GM12878 (cell line): ENCODE measurements around the gene SUPT3H. TPM values are rescaled to one million over a fixed set of nuclear protein-coding genes. Genes with fewer than 3 reads are reported as not detected.

Experiments
- ATAC-seq: fragments of 200-7000 bp; cut with Tn5 transposase; 3 replicates; pipeline ENCODE4 v1.9.1; 2020; ENCODE audit warnings: mild to moderate bottlenecking, moderate library complexity
- BruUV-seq: library from RNA; stranded (reverse); fragments of 400-500 nt; replicated peaks from 2 replicates; lab custom pipeline; 2021; lab: Mats Ljungman, UMichigan
- CTCF ChIA-PET: fragments of 300-600 bp; sonication (Branson Sonifier 250); formaldehyde crosslinking; extraction: SDS; loops from one replicate; lab custom pipeline; 2021; ENCODE audit warnings: inconsistent platforms; lab: Yijun Ruan, JAX
- POLR2A ChIA-PET: fragments of 350-600 bp; formaldehyde crosslinking; extraction: SDS; loops from one replicate; lab custom pipeline; 2021; ENCODE audit warnings: inconsistent platforms; lab: Charles Lee
- RAD21 ChIA-PET: fragments of 300-600 bp; sonication (Branson Sonifier 250); formaldehyde crosslinking; loops from one replicate; lab custom pipeline; 2023; ENCODE audit warnings: antibody characterized with exemption; ENCODE audit not compliant: unreplicated experiment; lab: Charles Lee
- SMC1A ChIA-PET: fragments of 300-600 bp; sonication (Branson Sonifier 250); formaldehyde crosslinking; loops from one replicate; lab custom pipeline; 2023; ENCODE audit not compliant: unreplicated experiment, uncharacterized antibody; lab: Charles Lee
- DNase-seq: peaks from one replicate; pipeline ENCODE4 v3.0.0-alpha.2; 2011; ENCODE audit warnings: low read depth, low spot score
- FAIRE-seq: peaks from 3 replicates; lab custom pipeline; 2011; peaks lifted over from hg19 to GRCh38; lab: Jason Lieb, UNC
- H2AFZ ChIP-seq: 2 replicates; pipeline ENCODE4 v1.6.0; 2011; ENCODE audit warnings: low read depth, low read length, control low read depth; ENCODE audit not compliant: control insufficient read depth
- H3K27ac ChIP-seq: 2 replicates; pipeline ENCODE4 v1.5.1; 2011; ENCODE audit warnings: control low read depth; ENCODE audit not compliant: control insufficient read depth, insufficient read depth
- H3K27me3 ChIP-seq, 2 experiments: replicated peaks in 1 of 2; 2 replicates each; pipeline versions ENCODE4 v1.6.0 to v1.6.1; 2011; ENCODE audit warnings: low read length in 1 of 2; ENCODE audit not compliant: control insufficient read depth in 2 of 2, insufficient read depth in 2 of 2
- H3K36me3 ChIP-seq, 2 experiments: 2 replicates each; pipeline ENCODE4 v1.5.1; 2011; ENCODE audit warnings: low read length in 1 of 2; ENCODE audit not compliant: control insufficient read depth in 2 of 2, insufficient read depth in 2 of 2
- H3K4me1 ChIP-seq: 2 replicates; pipeline ENCODE4 v1.6.1; 2011; ENCODE audit warnings: mild to moderate bottlenecking, low read length, moderate library complexity, mixed read lengths; ENCODE audit not compliant: control insufficient read depth, insufficient read depth
- H3K4me2 ChIP-seq: 2 replicates; pipeline ENCODE4 v1.6.0; 2011; ENCODE audit warnings: control low read depth; ENCODE audit not compliant: control insufficient read depth, insufficient read depth
- H3K4me3 ChIP-seq: fragments of 200-600 bp; sonication (generic); 2 replicates; pipeline ENCODE4 v1.5.1; 2016
- H3K79me2 ChIP-seq: 2 replicates; pipeline ENCODE4 v1.6.0; 2011; ENCODE audit warnings: low read length; ENCODE audit not compliant: control insufficient read depth, insufficient read depth
- H3K9ac ChIP-seq: 2 replicates; pipeline ENCODE4 v1.8.0; 2011; ENCODE audit warnings: low read length, control low read depth, mixed read lengths; ENCODE audit not compliant: control insufficient read depth, insufficient read depth
- H3K9me3 ChIP-seq: replicated peaks from 3 replicates; pipeline ENCODE4 v1.5.1; 2011; ENCODE audit warnings: mild to moderate bottlenecking, low read length; ENCODE audit not compliant: control insufficient read depth, insufficient read depth
- H4K20me1 ChIP-seq: 2 replicates; pipeline ENCODE4 v1.6.0; 2011; ENCODE audit not compliant: control insufficient read depth, insufficient read depth
- BMI1 ChIP-seq: fragments of 450-650 bp; IDR thresholded peaks from 2 replicates; pipeline ENCODE4 v1.6.1; 2016; ENCODE audit warnings: mild to moderate bottlenecking, moderate library complexity, borderline replicate concordance
- DPF2 ChIP-seq: fragments of 450-650 bp; IDR thresholded peaks from 2 replicates; pipeline ENCODE4 v1.6.1; 2017; ENCODE audit warnings: mild to moderate bottlenecking
- GABPA ChIP-seq: IDR thresholded peaks from 2 replicates; pipeline ENCODE4 v1.6.1; 2014; ENCODE audit warnings: antibody characterized with exemption, low read depth, mild to moderate bottlenecking, inconsistent platforms
- NBN ChIP-seq: fragments of 450-650 bp; IDR thresholded peaks from 2 replicates; pipeline ENCODE4 v1.6.1; 2016
- POU2F2 ChIP-seq: IDR thresholded peaks from 3 replicates; pipeline ENCODE4 v1.6.1; 2011; ENCODE audit warnings: low read depth, mild to moderate bottlenecking, low read length, borderline replicate concordance
- SREBF1 ChIP-seq: IDR thresholded peaks from 2 replicates; pipeline ENCODE4 v1.6.1; 2012; ENCODE audit warnings: mild to moderate bottlenecking, low read length
- SUPT20H ChIP-seq: IDR thresholded peaks from 2 replicates; pipeline ENCODE4 v1.6.1; 2011; ENCODE audit warnings: low read depth, mild to moderate bottlenecking, low read length, moderate library complexity, borderline replicate concordance; ENCODE audit not compliant: control insufficient read depth
- SUZ12 ChIP-seq: fragments of 200-600 bp; sonication (generic); IDR thresholded peaks from one replicate; pipeline ENCODE4 v1.6.1; 2018; ENCODE audit warnings: antibody characterized with exemption, mild to moderate bottlenecking; ENCODE audit not compliant: unreplicated experiment
- TARDBP ChIP-seq: IDR thresholded peaks from 2 replicates; pipeline ENCODE4 v1.6.1; 2016; ENCODE audit warnings: borderline replicate concordance
- TCF3 ChIP-seq: IDR thresholded peaks from 2 replicates; pipeline ENCODE4 v1.6.1; 2012; ENCODE audit warnings: low read depth, mild to moderate bottlenecking, low read length, borderline replicate concordance; ENCODE audit not compliant: insufficient read depth
- USF1 ChIP-seq: IDR thresholded peaks from 2 replicates; pipeline ENCODE4 v1.6.1; 2011; ENCODE audit warnings: borderline replicate concordance, low read depth, mild to moderate bottlenecking, moderate library complexity, mixed read lengths, low read length; ENCODE audit not compliant: insufficient read depth; ENCODE audit errors: extremely low read length
- ZBTB33 ChIP-seq: fragments of 450-650 bp; IDR thresholded peaks from 2 replicates; pipeline ENCODE4 v1.6.1; 2017; ENCODE audit warnings: mild to moderate bottlenecking
- ZNF217 ChIP-seq: fragments of 450-650 bp; IDR thresholded peaks from 2 replicates; pipeline ENCODE4 v1.6.1; 2017; ENCODE audit warnings: antibody characterized with exemption, mild to moderate bottlenecking
- ZNF687 ChIP-seq: fragments of 450-650 bp; IDR thresholded peaks from 2 replicates; pipeline ENCODE4 v1.6.1; 2017; ENCODE audit warnings: mild to moderate bottlenecking, moderate library complexity
- WGBS: methylation state at CpG from one replicate; pipeline ENCODE4 v1.1.6; 2016; ENCODE audit warnings: low lambda C conversion rate; ENCODE audit not compliant: insufficient replicate concordance, insufficient coverage; ENCODE audit errors: missing lambda C conversion rate; 5-methylcytosine and 5-hydroxymethylcytosine counted together
- in situ Hi-C: fragments of 300-500 bp; cut with MboI; formaldehyde crosslinking; loops from 9 replicates; pipeline ENCODE4 v1.14.3; 2018; ENCODE audit warnings: mixed read lengths
- intact Hi-C: fragments of 100-400 bp; cut with micrococcal nuclease; formaldehyde crosslinking; loops from one replicate; pipeline ENCODE4 v1.14.2; 2022; ENCODE audit not compliant: unreplicated experiment
- polyA plus RNA-seq, 11 experiments: library from polyadenylated mRNA; depleted of rRNA in 4 of 11; unstranded in 6 of 11; stranded (reverse) in 5 of 11; fragments of >200 nt; fragmentation: Nextera tagmentation in 4 of 11; fragmentation: Illumina TruSeq in 1 of 11; extraction: Ambion mirVana in 4 of 11; extraction: Trizol in 1 of 11; gene quantifications; 1 replicate in 1 of 11; 2 replicates in 10 of 11; pipeline versions ENCODE4 v1.2.1 to v1.2.3, GENCODE V29; 2011 to 2016; ENCODE audit warnings: inconsistent platforms in 2 of 11, missing spikeins in 2 of 11, low read depth in 1 of 11
- total RNA-seq, 4 experiments: library from RNA; depleted of rRNA in 3 of 4; stranded (reverse); fragments of >200 nt in 3 of 4; fragmentation: Illumina TruSeq in 1 of 4; extraction: Trizol in 1 of 4; gene quantifications; 2 replicates each; pipeline versions ENCODE4 v1.2.1 to v1.2.3, GENCODE V29; 2013 to 2021
- TF ChIP-seq, protein P1 (sequence below): IDR thresholded peaks from 2 replicates; pipeline ENCODE4 v1.6.1; 2012; ENCODE audit warnings: mild to moderate bottlenecking, low read depth, low read length

SUPT3H gene
- total and polyA plus RNA-seq, 10 of the 15 experiments (the other 5 are each of a cell fraction or from before 2014, with no cell fraction given) = 0.51 to 3.7 (median 2.0) TPM

DNA sequence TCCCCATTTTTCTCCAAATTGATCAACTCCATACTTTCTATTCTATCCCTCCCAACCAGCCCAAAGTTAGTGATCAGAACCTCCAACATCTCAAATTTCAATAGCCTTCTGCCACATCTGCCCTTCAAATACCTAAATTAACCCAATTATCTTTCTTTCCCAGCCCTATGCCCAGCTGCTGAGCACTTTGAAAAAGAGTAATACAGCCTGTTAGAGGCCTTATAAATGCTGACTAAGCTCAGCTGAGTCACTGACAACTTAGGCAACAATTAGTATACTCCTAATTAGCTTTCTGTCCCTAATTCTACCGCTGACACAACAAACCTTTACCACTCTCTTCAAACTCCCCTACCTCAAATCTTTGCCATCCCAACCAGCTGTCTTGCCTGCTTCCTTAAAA, 26.1 kb downstream of the SUPT3H start:
- no peaks in the 10 kb centered on the region for H4K20me1 ChIP-seq
- 22% methylated on average over 1 of the region's 1 CpG for WGBS
- RAD21 ChIA-PET = interaction anchor here (0.9 kb wide), 1 partner anchor 363 kb away, joined by 3 read pairs; no protein-coding TSS in a partner anchor
- POLR2A ChIA-PET = no interaction called here
- DNase-seq (no peak), ATAC-seq (no peak), FAIRE-seq (no peak)
- in situ Hi-C loops = no loop called here
- H3K4me3 ChIP-seq = no peak overlapping the region
- no peak overlapping the region for H2AFZ ChIP-seq
- H3K9ac ChIP-seq = no peak overlapping the region
- no peaks in the 10 kb centered on the region for H3K9me3 ChIP-seq
- no peak overlapping the region for H3K27ac ChIP-seq
- no peaks in the 10 kb centered on the region for H3K36me3 ChIP-seq
- H3K4me1 ChIP-seq = no peaks in the 10 kb centered on the region
- BruUV-seq = no TSS peak
- intact Hi-C loops = no loop called here
- no peaks in the 10 kb centered on the region for H3K79me2 ChIP-seq
- CTCF ChIA-PET = interaction anchor here (1.0 kb wide), 1 partner anchor 23 kb away, joined by 4 read pairs; the partner anchor contains the start of gene RUNX2
- SMC1A ChIA-PET = interaction anchor here (1.0 kb wide), 1 partner anchor 14 kb away, joined by 4 read pairs; no protein-coding TSS in a partner anchor
- no peaks in the 10 kb centered on the region for H3K27me3 ChIP-seq
- no peak overlapping the region for H3K4me2 ChIP-seq
- no peak for TF ChIP-seq ZNF217
- TF ChIP-seq, protein P1, sequence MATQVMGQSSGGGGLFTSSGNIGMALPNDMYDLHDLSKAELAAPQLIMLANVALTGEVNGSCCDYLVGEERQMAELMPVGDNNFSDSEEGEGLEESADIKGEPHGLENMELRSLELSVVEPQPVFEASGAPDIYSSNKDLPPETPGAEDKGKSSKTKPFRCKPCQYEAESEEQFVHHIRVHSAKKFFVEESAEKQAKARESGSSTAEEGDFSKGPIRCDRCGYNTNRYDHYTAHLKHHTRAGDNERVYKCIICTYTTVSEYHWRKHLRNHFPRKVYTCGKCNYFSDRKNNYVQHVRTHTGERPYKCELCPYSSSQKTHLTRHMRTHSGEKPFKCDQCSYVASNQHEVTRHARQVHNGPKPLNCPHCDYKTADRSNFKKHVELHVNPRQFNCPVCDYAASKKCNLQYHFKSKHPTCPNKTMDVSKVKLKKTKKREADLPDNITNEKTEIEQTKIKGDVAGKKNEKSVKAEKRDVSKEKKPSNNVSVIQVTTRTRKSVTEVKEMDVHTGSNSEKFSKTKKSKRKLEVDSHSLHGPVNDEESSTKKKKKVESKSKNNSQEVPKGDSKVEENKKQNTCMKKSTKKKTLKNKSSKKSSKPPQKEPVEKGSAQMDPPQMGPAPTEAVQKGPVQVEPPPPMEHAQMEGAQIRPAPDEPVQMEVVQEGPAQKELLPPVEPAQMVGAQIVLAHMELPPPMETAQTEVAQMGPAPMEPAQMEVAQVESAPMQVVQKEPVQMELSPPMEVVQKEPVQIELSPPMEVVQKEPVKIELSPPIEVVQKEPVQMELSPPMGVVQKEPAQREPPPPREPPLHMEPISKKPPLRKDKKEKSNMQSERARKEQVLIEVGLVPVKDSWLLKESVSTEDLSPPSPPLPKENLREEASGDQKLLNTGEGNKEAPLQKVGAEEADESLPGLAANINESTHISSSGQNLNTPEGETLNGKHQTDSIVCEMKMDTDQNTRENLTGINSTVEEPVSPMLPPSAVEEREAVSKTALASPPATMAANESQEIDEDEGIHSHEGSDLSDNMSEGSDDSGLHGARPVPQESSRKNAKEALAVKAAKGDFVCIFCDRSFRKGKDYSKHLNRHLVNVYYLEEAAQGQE = no peak
- TF ChIP-seq GABPA = no peak
- no peak for TF ChIP-seq ZBTB33
- no peak for TF ChIP-seq USF1
- TF ChIP-seq TCF3 = no peak
- no peak for TF ChIP-seq DPF2
- TF ChIP-seq TARDBP = no peak
- no peak for TF ChIP-seq POU2F2
- TF ChIP-seq SUZ12 = no peak
- no peak for TF ChIP-seq ZNF687
- TF ChIP-seq SREBF1 = no peak
- TF ChIP-seq SUPT20H = no peak
- no peak for TF ChIP-seq NBN
- no peak for TF ChIP-seq BMI1
